Keratinocyte (primary cell): ENCODE data around the gene ZDHHC20. TPM values are rescaled to one million over a fixed set of nuclear protein-coding genes. Genes with fewer than 3 reads are reported as not detected.
A peak's percentile ranks its signal among the peaks of the same experiment; 100 is the strongest.

Source experiments
- DNase-seq: peaks from one replicate; pipeline ENCODE4 v3.0.0-alpha.2; 2011; ENCODE audit warnings: low read depth, missing footprints, low spot score
- FAIRE-seq: peaks from 2 replicates; lab custom pipeline; 2011; peaks lifted over from hg19 to GRCh38; lab: Jason Lieb, UNC
- H2AFZ ChIP-seq: 2 replicates; pipeline ENCODE4 v1.6.0; 2012; ENCODE audit warnings: low read length, control low read depth, inconsistent platforms; ENCODE audit not compliant: control insufficient read depth
- H3K27ac ChIP-seq: 2 replicates; pipeline ENCODE4 v1.5.1; 2011; ENCODE audit warnings: low read length; ENCODE audit not compliant: control insufficient read depth, insufficient read depth
- H3K27me3 ChIP-seq: 3 replicates; pipeline ENCODE4 v1.6.0; 2011; ENCODE audit warnings: low read length; ENCODE audit not compliant: control insufficient read depth, insufficient read depth; ENCODE audit errors: extremely low read depth
- H3K36me3 ChIP-seq, 2 experiments: 2 replicates in 1 of 2; 3 replicates in 1 of 2; pipeline ENCODE4 v1.5.1; 2011; ENCODE audit warnings: low read length in 2 of 2, mild to moderate bottlenecking in 1 of 2; ENCODE audit not compliant: control insufficient read depth in 2 of 2, insufficient read depth in 2 of 2; ENCODE audit errors: extremely low read depth in 1 of 2
- H3K4me1 ChIP-seq: 3 replicates; pipeline ENCODE4 v1.5.1; 2011; ENCODE audit warnings: low read length; ENCODE audit not compliant: control insufficient read depth, insufficient read depth; ENCODE audit errors: extremely low read depth
- H3K4me2 ChIP-seq: 3 replicates; pipeline ENCODE4 v1.6.0; 2011; ENCODE audit warnings: low read depth, low read length; ENCODE audit not compliant: control insufficient read depth, insufficient read depth; ENCODE audit errors: extremely low read depth
- H3K4me3 ChIP-seq, 3 experiments: fragments of 200-600 bp in 1 of 3; sonication (generic) in 1 of 3; 2 replicates in 2 of 3; 3 replicates in 1 of 3; pipeline ENCODE4 v1.5.1; 2011 to 2016; ENCODE audit warnings: low read length in 3 of 3, mild to moderate bottlenecking in 3 of 3, control low read depth in 2 of 3, inconsistent platforms in 1 of 3, low read depth in 1 of 3, mixed read lengths in 1 of 3, mixed run types in 1 of 3, moderate library complexity in 1 of 3; ENCODE audit not compliant: control insufficient read depth in 2 of 3, insufficient read depth in 2 of 3; ENCODE audit errors: extremely low read depth in 1 of 3
- H3K79me2 ChIP-seq: 2 replicates; pipeline ENCODE4 v1.6.0; 2012; ENCODE audit warnings: low read length; ENCODE audit not compliant: control insufficient read depth, insufficient read depth
- H3K9ac ChIP-seq: 3 replicates; pipeline ENCODE4 v1.6.0; 2011; ENCODE audit warnings: low read length; ENCODE audit not compliant: control insufficient read depth, insufficient read depth; ENCODE audit errors: extremely low read depth
- H3K9me1 ChIP-seq: 3 replicates; pipeline ENCODE4 v1.6.0; 2011; ENCODE audit warnings: low read length; ENCODE audit not compliant: control insufficient read depth, insufficient read depth; ENCODE audit errors: extremely low read depth
- H3K9me3 ChIP-seq: 2 replicates; pipeline ENCODE4 v1.5.1; 2012; ENCODE audit warnings: low read depth, low read length; ENCODE audit not compliant: control insufficient read depth
- H4K20me1 ChIP-seq: 3 replicates; pipeline ENCODE4 v1.6.0; 2011; ENCODE audit warnings: low read length; ENCODE audit not compliant: control insufficient read depth, insufficient read depth; ENCODE audit errors: extremely low read depth
- EZH2 ChIP-seq: IDR thresholded peaks from one replicate; pipeline ENCODE4 v1.6.1; 2012; ENCODE audit warnings: inconsistent platforms, mild to moderate bottlenecking, low read length, moderate library complexity
- dilution Hi-C: fragments of 300-500 bp; cut with MboI; formaldehyde crosslinking; loops from one replicate; pipeline ENCODE4 v1.7.0; 2020; ENCODE audit warnings: low sequenced_read_pairs; ENCODE audit not compliant: extremely low pct_ligation_motif_present
- polyA plus RNA-seq, 5 experiments: library from polyadenylated mRNA; depleted of rRNA in 3 of 5; stranded (reverse) in 3 of 5; stranded (forward) in 1 of 5; unstranded in 1 of 5; fragments of >200 nt; gene quantifications; 1 replicate in 1 of 5; 2 replicates in 3 of 5; 3 replicates in 1 of 5; pipeline versions ENCODE4 v1.2.1 to v1.2.3, GENCODE V29; 2011 to 2012; ENCODE audit warnings: missing spikeins in 2 of 5, low read depth in 1 of 5, low replicate concordance in 1 of 5
- TF ChIP-seq, protein P1 (sequence below), 3 experiments: IDR thresholded peaks in 1 of 3; conservative IDR thresholded peaks in 1 of 3; optimal IDR thresholded peaks in 1 of 3; 2 replicates in 2 of 3; 3 replicates in 1 of 3; pipeline versions ENCODE3 to v1.5.1; 2011; ENCODE audit warnings: low read length in 3 of 3, mild to moderate bottlenecking in 3 of 3, moderate library complexity in 2 of 3, control low read depth in 1 of 3, inconsistent platforms in 1 of 3; ENCODE audit not compliant: insufficient read depth in 2 of 3; ENCODE audit errors: extremely low read depth in 1 of 3

ZDHHC20 gene
- polyA plus RNA-seq, 1 donor (not counting 4 experiments of a cell fraction or from before 2014, with no cell fraction given): 45.8 TPM

DNA sequence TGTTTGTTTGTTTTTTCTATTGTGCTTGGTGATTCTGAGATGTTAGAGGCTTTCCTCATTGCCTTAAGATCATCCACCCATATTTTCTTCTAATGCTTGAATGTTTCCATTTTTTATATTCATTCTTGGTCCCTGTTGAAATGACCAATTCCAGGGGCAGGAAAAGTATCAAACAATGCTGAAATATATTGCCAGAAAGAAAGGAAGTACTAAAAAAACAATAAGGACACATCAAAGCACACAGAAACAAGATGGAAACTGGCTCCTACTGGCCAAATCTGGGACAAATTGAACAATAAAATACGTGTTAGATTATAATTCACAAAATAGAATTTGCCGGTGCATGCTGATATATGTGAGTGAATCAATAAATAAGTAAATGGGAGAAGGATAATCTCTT lies 23.9 kb downstream of the ZDHHC20 start:
- H2AFZ ChIP-seq: no peak overlapping the region

DNA sequence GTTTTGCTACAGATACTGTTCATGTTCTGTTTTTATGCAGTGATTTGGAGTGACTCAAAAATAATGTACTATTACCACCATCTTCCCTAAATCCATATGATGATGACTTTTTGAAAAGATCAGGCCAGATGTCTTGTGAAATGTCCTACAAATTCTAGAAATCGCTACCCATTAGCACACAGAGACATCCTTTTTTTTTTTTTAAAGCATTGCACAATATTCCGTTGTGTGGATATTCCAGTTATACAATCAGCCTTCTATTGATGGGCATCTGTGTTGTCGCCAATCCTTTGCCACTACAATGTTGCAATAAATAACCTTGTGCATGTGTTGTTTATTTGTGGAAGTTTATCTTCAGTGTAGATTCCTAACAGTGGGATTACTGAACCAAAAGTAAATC lies 24.5 kb downstream of the ZDHHC20 start:
- H3K4me1 ChIP-seq: peaks cover 16% of the 10 kb centered on the region
- H3K79me2 ChIP-seq: peaks cover 36% of the 10 kb centered on the region
- FAIRE-seq (no peak), DNase-seq (no peak)
- no peaks in the 10 kb centered on the region for H3K9me3 ChIP-seq
- H3K36me3 ChIP-seq: no peaks in the 10 kb centered on the region
- dilution Hi-C loops: no loop called here
- H3K27me3 ChIP-seq: no peaks in the 10 kb centered on the region
- no peak overlapping the region for H3K9ac ChIP-seq
- TF ChIP-seq, protein P1, sequence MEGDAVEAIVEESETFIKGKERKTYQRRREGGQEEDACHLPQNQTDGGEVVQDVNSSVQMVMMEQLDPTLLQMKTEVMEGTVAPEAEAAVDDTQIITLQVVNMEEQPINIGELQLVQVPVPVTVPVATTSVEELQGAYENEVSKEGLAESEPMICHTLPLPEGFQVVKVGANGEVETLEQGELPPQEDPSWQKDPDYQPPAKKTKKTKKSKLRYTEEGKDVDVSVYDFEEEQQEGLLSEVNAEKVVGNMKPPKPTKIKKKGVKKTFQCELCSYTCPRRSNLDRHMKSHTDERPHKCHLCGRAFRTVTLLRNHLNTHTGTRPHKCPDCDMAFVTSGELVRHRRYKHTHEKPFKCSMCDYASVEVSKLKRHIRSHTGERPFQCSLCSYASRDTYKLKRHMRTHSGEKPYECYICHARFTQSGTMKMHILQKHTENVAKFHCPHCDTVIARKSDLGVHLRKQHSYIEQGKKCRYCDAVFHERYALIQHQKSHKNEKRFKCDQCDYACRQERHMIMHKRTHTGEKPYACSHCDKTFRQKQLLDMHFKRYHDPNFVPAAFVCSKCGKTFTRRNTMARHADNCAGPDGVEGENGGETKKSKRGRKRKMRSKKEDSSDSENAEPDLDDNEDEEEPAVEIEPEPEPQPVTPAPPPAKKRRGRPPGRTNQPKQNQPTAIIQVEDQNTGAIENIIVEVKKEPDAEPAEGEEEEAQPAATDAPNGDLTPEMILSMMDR (optimal IDR thresholded peaks at IDR 0.05 in 1 of 3, IDR thresholded peaks at IDR 0.05 in 1 of 3, conservative IDR thresholded peaks at IDR 0.05 in 1 of 3; ENCODE audit: extremely low read depth in 1 of 3, insufficient read depth in 2 of 3, low read length in 3 of 3): no peak
- TF ChIP-seq EZH2: no peak
- no peak overlapping the region for H3K4me3 ChIP-seq
- H3K27ac ChIP-seq: no peak overlapping the region
- H2AFZ ChIP-seq: no peak overlapping the region
- no peaks in the 10 kb centered on the region for H3K9me1 ChIP-seq
- H4K20me1 ChIP-seq: no peaks in the 10 kb centered on the region
- no peak overlapping the region for H3K4me2 ChIP-seq

More for the DNA sequence above, 23.9 kb downstream of the ZDHHC20 start:
- H3K27me3 ChIP-seq: no peaks in the 10 kb centered on the region
- H3K4me2 ChIP-seq: peak overlapping the region; percentile 57
- H3K36me3 ChIP-seq: no peaks in the 10 kb centered on the region
- no peak overlapping the region for H3K4me3 ChIP-seq
- no peak overlapping the region for H3K9ac ChIP-seq
- peaks cover 34% of the 10 kb centered on the region for H3K79me2 ChIP-seq
- no peaks in the 10 kb centered on the region for H4K20me1 ChIP-seq
- FAIRE-seq (no peak), DNase-seq (no peak)
- H3K9me1 ChIP-seq: no peaks in the 10 kb centered on the region
- no peaks in the 10 kb centered on the region for H3K9me3 ChIP-seq
- H3K27ac ChIP-seq: peak overlapping the region; percentile 72
- peaks cover 16% of the 10 kb centered on the region for H3K4me1 ChIP-seq
- dilution Hi-C loops: no loop called here
- TF ChIP-seq, protein P1 (optimal IDR thresholded peaks at IDR 0.05 in 1 of 3, IDR thresholded peaks at IDR 0.05 in 1 of 3, conservative IDR thresholded peaks at IDR 0.05 in 1 of 3; ENCODE audit: extremely low read depth in 1 of 3, insufficient read depth in 2 of 3, low read length in 3 of 3): no peak
- no peak for TF ChIP-seq EZH2
